ENCODE data around the gene NGLY1.

Gene NGLY1

GRCh38 chr3:25707268-25707926 is 75.8 kb downstream of the NGLY1 start:
- no peak for DNase-seq

GRCh38 chr3:25706213-25706612 is 77.0 kb downstream of the NGLY1 start:
- no peak for DNase-seq

GRCh38 chr3:25697553-25697952 is 85.7 kb downstream of the NGLY1 start:
- DNase-seq: no peak

- DNase-seq: no peak
These were observed 87.4 kb downstream of the NGLY1 start for GRCh38 chr3:25695731-25696420.

GRCh38 chr3:25693238-25693637 is 90.0 kb downstream of the NGLY1 start:
- DNase-seq: no peak

- no peak for DNase-seq
These were observed 90.9 kb downstream of the NGLY1 start for GRCh38 chr3:25692341-25692740.

GRCh38 chr3:25690768-25691533 is 92.3 kb downstream of the NGLY1 start:
- DNase-seq: no peak

GRCh38 chr3:25689226-25689625 is 94.0 kb downstream of the NGLY1 start:
- DNase-seq: no peak

GRCh38 chr3:25687742-25688141 is 95.5 kb downstream of the NGLY1 start:
- DNase-seq: no peak

GRCh38 chr3:25686766-25687165 is 96.5 kb downstream of the NGLY1 start:
- DNase-seq: no peak

- DNase-seq: no peak
These were observed 99.4 kb downstream of the NGLY1 start for GRCh38 chr3:25683882-25684281.

- no peak for DNase-seq
These were observed 99.8 kb downstream of the NGLY1 start for GRCh38 chr3:25683410-25683809.

GRCh38 chr3:25679642-25680302 is 103.5 kb downstream of the NGLY1 start:
- no peak for DNase-seq

- DNase-seq: no peak
These were observed 104.1 kb downstream of the NGLY1 start for GRCh38 chr3:25679166-25679565.

- no peak for DNase-seq
These were observed 104.7 kb downstream of the NGLY1 start for GRCh38 chr3:25678581-25678980.

- DNase-seq: no peak
These were observed 106.1 kb downstream of the NGLY1 start for GRCh38 chr3:25677121-25677520.

GRCh38 chr3:25674670-25675069 is 108.6 kb downstream of the NGLY1 start:
- no peak for DNase-seq

GRCh38 chr3:25673738-25674298 is 109.4 kb downstream of the NGLY1 start:
- DNase-seq: no peak
